HepG2 (cell line): ENCODE results near the gene LAPTM4A. TPM values are rescaled to one million over a fixed set of nuclear protein-coding genes. Genes with fewer than 3 reads are reported as not detected.

Experiments used
- BRCA1 ChIP-seq: sonication (generic); formaldehyde crosslinking; IDR thresholded peaks from 2 replicates; pipeline ENCODE4 v1.4.0; 2020; ENCODE audit warnings: missing genetic modification reagents
- EHMT2 ChIP-seq: fragments of 200-600 bp; sonication (generic); IDR thresholded peaks from 2 replicates; pipeline ENCODE4 v1.7.0; 2017; ENCODE audit warnings: antibody characterized with exemption, low read depth, low read length, borderline replicate concordance
- FLYWCH1 ChIP-seq: sonication (generic); formaldehyde crosslinking; IDR thresholded peaks from 2 replicates; pipeline ENCODE4 v1.8.1; 2023; ENCODE audit warnings: mild to moderate bottlenecking, missing genetic modification reagents
- FOSL2 ChIP-seq: sonication (generic); formaldehyde crosslinking; IDR thresholded peaks from 2 replicates; pipeline ENCODE4 v1.4.0; 2020; ENCODE audit warnings: missing genetic modification reagents
- GATA4 ChIP-seq: sonication (generic); IDR thresholded peaks from 2 replicates; pipeline ENCODE4 v1.6.1; 2016; ENCODE audit warnings: antibody characterized with exemption, low read depth, borderline replicate concordance
- GFI1 ChIP-seq: sonication (generic); formaldehyde crosslinking; IDR thresholded peaks from 2 replicates; pipeline ENCODE4 v1.5.0; 2020; ENCODE audit warnings: missing genetic modification reagents, mild to moderate bottlenecking, borderline replicate concordance
- IKZF4 ChIP-seq: sonication (generic); formaldehyde crosslinking; IDR thresholded peaks from 2 replicates; pipeline ENCODE4 v1.5.1; 2020; ENCODE audit warnings: borderline replicate concordance, mild to moderate bottlenecking, low read depth, missing genetic modification reagents; ENCODE audit errors: not compliant biosample characterization
- KDM5A ChIP-seq: fragments of 200-600 bp; sonication (generic); IDR thresholded peaks from 2 replicates; pipeline ENCODE4 v1.7.0; 2018; ENCODE audit warnings: antibody characterized with exemption, mild to moderate bottlenecking, low read length, borderline replicate concordance
- KLF11 ChIP-seq: IDR thresholded peaks from 2 replicates; pipeline ENCODE4 v1.6.1; 2016; ENCODE audit warnings: missing compliant biosample characterization
- MTA1 ChIP-seq: sonication (generic); formaldehyde crosslinking; IDR thresholded peaks from 2 replicates; pipeline ENCODE4 v1.4.0; 2020; ENCODE audit warnings: missing genetic modification reagents, mild to moderate bottlenecking, borderline replicate concordance
- MTA3 ChIP-seq: sonication (generic); formaldehyde crosslinking; IDR thresholded peaks from 2 replicates; pipeline ENCODE4 v1.4.0; 2020; ENCODE audit warnings: missing genetic modification reagents
- MTF1 ChIP-seq: sonication (generic); formaldehyde crosslinking; IDR thresholded peaks from 2 replicates; pipeline ENCODE4 v1.5.0; 2020; ENCODE audit warnings: missing genetic modification reagents
- PITX1 ChIP-seq: sonication (generic); formaldehyde crosslinking; IDR thresholded peaks from 2 replicates; pipeline ENCODE4 v1.5.1; 2020; ENCODE audit warnings: mild to moderate bottlenecking, missing genetic modification reagents
- SATB2 ChIP-seq: sonication (generic); formaldehyde crosslinking; IDR thresholded peaks from 2 replicates; pipeline ENCODE4 v1.5.0; 2020; ENCODE audit warnings: missing genetic modification reagents
- SIX1 ChIP-seq: sonication (generic); formaldehyde crosslinking; IDR thresholded peaks from 2 replicates; pipeline ENCODE4 v1.4.0; 2020; ENCODE audit warnings: missing genetic modification reagents, borderline replicate concordance
- XRCC5 ChIP-seq: fragments of 200-400 bp; formaldehyde crosslinking; optimal IDR thresholded peaks from 2 replicates; pipeline ENCODE3; 2017; ENCODE audit warnings: mild to moderate bottlenecking, low read length
- ZEB1 ChIP-seq: IDR thresholded peaks from 2 replicates; pipeline ENCODE4 v1.6.1; 2012; ENCODE audit warnings: mild to moderate bottlenecking, low read depth, inconsistent platforms; ENCODE audit not compliant: insufficient replicate concordance
- ZFAT ChIP-seq: sonication (generic); formaldehyde crosslinking; conservative IDR thresholded peaks from 2 replicates; pipeline ENCODE4 v1.8.1; 2023; ENCODE audit warnings: missing genetic modification reagents, inconsistent platforms
- ZFP62 ChIP-seq: sonication (generic); formaldehyde crosslinking; IDR thresholded peaks from 2 replicates; pipeline ENCODE4 v1.4.0; 2020; ENCODE audit warnings: missing genetic modification reagents
- ZFX ChIP-seq: sonication (generic); formaldehyde crosslinking; IDR thresholded peaks from 2 replicates; pipeline ENCODE4 v1.4.0; 2020; ENCODE audit warnings: mild to moderate bottlenecking, low read depth, missing genetic modification reagents, moderate library complexity
- ZMAT3 ChIP-seq: sonication (generic); formaldehyde crosslinking; conservative IDR thresholded peaks from 2 replicates; pipeline ENCODE4 v1.7.0; 2021; ENCODE audit warnings: missing genetic modification reagents
- ZNF17 ChIP-seq: sonication (generic); formaldehyde crosslinking; IDR thresholded peaks from 2 replicates; pipeline ENCODE4 v1.5.0; 2020; ENCODE audit warnings: mild to moderate bottlenecking, missing genetic modification reagents
- ZNF224 ChIP-seq: sonication (generic); formaldehyde crosslinking; IDR thresholded peaks from 2 replicates; pipeline ENCODE4 v1.5.0; 2020; ENCODE audit warnings: mild to moderate bottlenecking, missing genetic modification reagents
- ZNF441 ChIP-seq: sonication (generic); formaldehyde crosslinking; IDR thresholded peaks from 2 replicates; pipeline ENCODE4 v1.7.0; 2021; ENCODE audit warnings: missing genetic modification reagents, borderline replicate concordance
- ZNF567 ChIP-seq: sonication (generic); formaldehyde crosslinking; IDR thresholded peaks from 2 replicates; pipeline ENCODE4 v1.8.1; 2023; ENCODE audit warnings: mild to moderate bottlenecking, missing genetic modification reagents, borderline replicate concordance
- ZNF660 ChIP-seq: sonication (generic); formaldehyde crosslinking; IDR thresholded peaks from 2 replicates; pipeline ENCODE4 v1.5.1; 2020; ENCODE audit warnings: mild to moderate bottlenecking, low read depth, missing genetic modification reagents, borderline replicate concordance
- ZNF883 ChIP-seq: sonication (generic); formaldehyde crosslinking; IDR thresholded peaks from 2 replicates; pipeline ENCODE4 v1.5.1; 2020; ENCODE audit warnings: mild to moderate bottlenecking, missing genetic modification reagents; ENCODE audit errors: not compliant biosample characterization
- polyA plus RNA-seq, 8 experiments: library from polyadenylated mRNA; depleted of rRNA in 3 of 8; stranded (reverse) in 7 of 8; unstranded in 1 of 8; fragments of >200 nt; fragmentation: Illumina TruSeq in 4 of 8; extraction: Trizol in 4 of 8; gene quantifications; 2 replicates each; pipeline versions ENCODE4 v1.2.1 to v1.2.3, GENCODE V29; 2011 to 2016; ENCODE audit warnings: low read depth in 4 of 8, missing spikeins in 1 of 8, mixed read lengths in 1 of 8; ENCODE audit not compliant: insufficient read depth in 1 of 8
- total RNA-seq, 5 experiments: library from RNA; depleted of rRNA; stranded (reverse); fragments of >200 nt; fragmentation: Illumina TruSeq; extraction: Trizol; gene quantifications; 2 replicates each; pipeline ENCODE4 v1.2.3, GENCODE V29; 2016; ENCODE audit warnings: low read depth in 1 of 5
- TF ChIP-seq, protein P1 (sequence below): sonication (generic); formaldehyde crosslinking; IDR thresholded peaks from 2 replicates; pipeline ENCODE4 v1.4.0; 2020; ENCODE audit warnings: missing genetic modification reagents
- TF ChIP-seq, protein P2 (sequence below): sonication (generic); formaldehyde crosslinking; IDR thresholded peaks from 2 replicates; pipeline ENCODE4 v1.4.0; 2020; ENCODE audit warnings: missing genetic modification reagents

LAPTM4A gene
- total and polyA plus RNA-seq, 2 of the 13 experiments (the other 11 are each of a cell fraction or from before 2014, with no cell fraction given) = 116 to 558 TPM

DNA sequence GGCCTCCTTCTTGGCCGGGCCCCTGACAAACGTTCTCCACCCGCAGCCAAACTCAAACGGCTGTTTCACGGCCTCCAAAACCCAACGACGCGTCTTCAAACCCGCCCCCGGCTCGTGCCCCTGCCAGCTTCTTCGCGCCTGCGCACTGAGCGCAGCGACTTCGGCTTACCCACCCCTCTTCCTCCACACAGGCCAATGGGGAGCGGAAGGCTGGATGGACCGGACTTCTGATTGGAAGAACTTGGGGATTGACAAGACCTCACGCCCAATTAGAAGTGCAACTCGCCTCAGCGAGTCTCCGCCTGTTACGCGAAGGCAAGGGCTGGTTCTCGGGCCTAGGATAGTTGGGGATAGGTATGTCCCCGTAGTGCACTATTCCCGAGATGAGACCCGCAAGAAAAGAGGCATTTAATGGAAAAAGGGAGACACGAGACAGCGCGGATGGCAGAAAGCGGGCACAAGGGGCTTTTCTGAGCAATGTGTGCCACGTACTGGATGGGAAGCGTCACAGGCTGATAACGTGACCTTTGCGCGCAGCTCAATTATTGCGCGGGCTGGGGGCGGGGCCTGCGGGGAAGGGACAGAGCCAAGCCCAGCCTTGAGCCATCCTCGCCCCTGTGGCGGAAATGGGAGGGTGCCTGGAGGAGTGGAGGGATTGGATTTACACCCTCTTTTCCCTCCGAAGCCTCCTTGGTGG, at the start of gene LAPTM4A (continued):
- peak; percentile 50; the same call in 1 of the 2 replicates for TF ChIP-seq MTA1 (CRISPR knock-in tag)
- no peak; the same call in 1 of the 2 replicates for TF ChIP-seq GATA4
- no peak for TF ChIP-seq ZNF17 (CRISPR knock-in tag)
- TF ChIP-seq ZNF224 = peak; percentile 93; the same call in 1 of the 2 replicates
- peak; percentile 72 for TF ChIP-seq ZEB1
- TF ChIP-seq, protein P1, sequence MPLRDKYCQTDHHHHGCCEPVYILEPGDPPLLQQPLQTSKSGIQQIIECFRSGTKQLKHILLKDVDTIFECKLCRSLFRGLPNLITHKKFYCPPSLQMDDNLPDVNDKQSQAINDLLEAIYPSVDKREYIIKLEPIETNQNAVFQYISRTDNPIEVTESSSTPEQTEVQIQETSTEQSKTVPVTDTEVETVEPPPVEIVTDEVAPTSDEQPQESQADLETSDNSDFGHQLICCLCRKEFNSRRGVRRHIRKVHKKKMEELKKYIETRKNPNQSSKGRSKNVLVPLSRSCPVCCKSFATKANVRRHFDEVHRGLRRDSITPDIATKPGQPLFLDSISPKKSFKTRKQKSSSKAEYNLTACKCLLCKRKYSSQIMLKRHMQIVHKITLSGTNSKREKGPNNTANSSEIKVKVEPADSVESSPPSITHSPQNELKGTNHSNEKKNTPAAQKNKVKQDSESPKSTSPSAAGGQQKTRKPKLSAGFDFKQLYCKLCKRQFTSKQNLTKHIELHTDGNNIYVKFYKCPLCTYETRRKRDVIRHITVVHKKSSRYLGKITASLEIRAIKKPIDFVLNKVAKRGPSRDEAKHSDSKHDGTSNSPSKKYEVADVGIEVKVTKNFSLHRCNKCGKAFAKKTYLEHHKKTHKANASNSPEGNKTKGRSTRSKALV (CRISPR knock-in tag) = no peak
- TF ChIP-seq ZNF883 (CRISPR knock-in tag) = peak; percentile 81
- TF ChIP-seq PITX1 (CRISPR knock-in tag) = peak; percentile 46
- TF ChIP-seq, protein P2, sequence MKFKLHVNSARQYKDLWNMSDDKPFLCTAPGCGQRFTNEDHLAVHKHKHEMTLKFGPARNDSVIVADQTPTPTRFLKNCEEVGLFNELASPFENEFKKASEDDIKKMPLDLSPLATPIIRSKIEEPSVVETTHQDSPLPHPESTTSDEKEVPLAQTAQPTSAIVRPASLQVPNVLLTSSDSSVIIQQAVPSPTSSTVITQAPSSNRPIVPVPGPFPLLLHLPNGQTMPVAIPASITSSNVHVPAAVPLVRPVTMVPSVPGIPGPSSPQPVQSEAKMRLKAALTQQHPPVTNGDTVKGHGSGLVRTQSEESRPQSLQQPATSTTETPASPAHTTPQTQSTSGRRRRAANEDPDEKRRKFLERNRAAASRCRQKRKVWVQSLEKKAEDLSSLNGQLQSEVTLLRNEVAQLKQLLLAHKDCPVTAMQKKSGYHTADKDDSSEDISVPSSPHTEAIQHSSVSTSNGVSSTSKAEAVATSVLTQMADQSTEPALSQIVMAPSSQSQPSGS (CRISPR knock-in tag) = no peak; the same call in 1 of the 2 replicates
- TF ChIP-seq ZFP62 = no peak
- no peak for TF ChIP-seq SATB2 (CRISPR knock-in tag)
- no peak for TF ChIP-seq ZNF660 (CRISPR knock-in tag)
- TF ChIP-seq MTA3 (CRISPR knock-in tag) = no peak
- no peak for TF ChIP-seq BRCA1 (CRISPR knock-in tag)
- TF ChIP-seq FLYWCH1 (CRISPR knock-in tag) = no peak
- TF ChIP-seq MTF1 (CRISPR knock-in tag) = peak; percentile 85; the same call in 1 of the 2 replicates
- peak; percentile 93 for TF ChIP-seq KLF11
- TF ChIP-seq ZFX (CRISPR knock-in tag) = peak; percentile 100
- peak; percentile 91 for TF ChIP-seq XRCC5
- TF ChIP-seq ZNF567 (CRISPR knock-in tag) = peak; percentile 97
- peak; percentile 94; the same call in 1 of the 2 replicates for TF ChIP-seq EHMT2
- no peak for TF ChIP-seq ZFAT (CRISPR knock-in tag)
- peak; percentile 95 for TF ChIP-seq ZMAT3 (CRISPR knock-in tag)
- TF ChIP-seq ZNF441 (CRISPR knock-in tag) = peak; percentile 73; the same call in 1 of the 2 replicates
- peak; percentile 99 for TF ChIP-seq GFI1
- peak; percentile 79; the same call in 1 of the 2 replicates for TF ChIP-seq KDM5A
- TF ChIP-seq IKZF4 (CRISPR knock-in tag) = no peak
- TF ChIP-seq FOSL2 (CRISPR knock-in tag) = peak; percentile 78
- 0 out of 2 replicates have a peak, but pooled peaks have one; percentile 13 for TF ChIP-seq SIX1 (CRISPR knock-in tag)
